ENCODE measurements around the gene AHDC1. TPM values are rescaled to one million over a fixed set of nuclear protein-coding genes. Genes with fewer than 3 reads are reported as not detected.

The AHDC1 gene
- total RNA-seq, 1 experiment from 2014 or later = 20.8 TPM

- BruUV-seq (replicated peaks) = no TSS peak
- Mint-ChIP-seq H3K27me3 (ENCODE audit: unreplicated experiment) (no peaks in the 10 kb centered on the region), H3K9me3 (ENCODE audit: low read depth, unreplicated experiment) (no peaks in the 10 kb centered on the region), H3K4me1 (ENCODE audit: low read depth, unreplicated experiment) (peaks cover 42% of the 10 kb centered on the region), H3K27ac (ENCODE audit: unreplicated experiment) (no peak overlapping the region), H3K36me3 (ENCODE audit: insufficient read depth, unreplicated experiment) (peaks cover 31% of the 10 kb centered on the region), H3K4me3 (ENCODE audit: low read depth, unreplicated experiment) (peak overlapping the region; percentile 78)
- DNase-seq = peak; percentile 29
- intact Hi-C loops (cut with micrococcal nuclease; ENCODE audit: unreplicated experiment) = no loop called here
- TF ChIP-seq CTCF (IDR thresholded peaks at IDR 0.05; ENCODE audit: unreplicated experiment) = no peak
- CTCF ChIA-PET = interaction anchor here (0.6 to 3.5 kb wide), 8 partner anchors 19 to 187 kb away, joined by 3 to 29 read pairs (median 4); no protein-coding TSS in a partner anchor
Observed at GRCh38 chr1:27602462-27603308, 1.3 kb downstream of the AHDC1 start.

- peak; percentile 33 for DNase-seq
- peak overlapping the region; percentile 78 for H3K4me3 Mint-ChIP-seq (ENCODE audit: low read depth, unreplicated experiment)
- H3K36me3 Mint-ChIP-seq (ENCODE audit: insufficient read depth, unreplicated experiment) = peaks cover 31% of the 10 kb centered on the region
- no TSS peak for BruUV-seq (replicated peaks)
- CTCF ChIA-PET = interaction anchor here (0.7 to 3.5 kb wide), 6 partner anchors 27 to 185 kb away, joined by 3 to 29 read pairs (median 4); no protein-coding TSS in a partner anchor
- TF ChIP-seq CTCF (IDR thresholded peaks at IDR 0.05; ENCODE audit: unreplicated experiment) = no peak
- H3K27me3 Mint-ChIP-seq (ENCODE audit: unreplicated experiment) = no peaks in the 10 kb centered on the region
- H3K27ac Mint-ChIP-seq (ENCODE audit: unreplicated experiment) = no peak overlapping the region
- no peaks in the 10 kb centered on the region for H3K9me3 Mint-ChIP-seq (ENCODE audit: low read depth, unreplicated experiment)
- intact Hi-C loops (cut with micrococcal nuclease; ENCODE audit: unreplicated experiment) = no loop called here
- H3K4me1 Mint-ChIP-seq (ENCODE audit: low read depth, unreplicated experiment) = peaks cover 42% of the 10 kb centered on the region
Observed at GRCh38 chr1:27601771-27602461, 2.0 kb downstream of the AHDC1 start.

- BruUV-seq (replicated peaks) = TSS peak; percentile 72
- H3K4me1 Mint-ChIP-seq (ENCODE audit: low read depth, unreplicated experiment) = peaks cover 36% of the 10 kb centered on the region
- H3K9me3 Mint-ChIP-seq (ENCODE audit: low read depth, unreplicated experiment) = no peaks in the 10 kb centered on the region
- H3K4me3 Mint-ChIP-seq (ENCODE audit: low read depth, unreplicated experiment) = peak overlapping the region; percentile 78
- TF ChIP-seq CTCF (IDR thresholded peaks at IDR 0.05; ENCODE audit: unreplicated experiment) = no peak
- peaks cover 31% of the 10 kb centered on the region for H3K36me3 Mint-ChIP-seq (ENCODE audit: insufficient read depth, unreplicated experiment)
- intact Hi-C loops (cut with micrococcal nuclease; ENCODE audit: unreplicated experiment) = no loop called here
- H3K27me3 Mint-ChIP-seq (ENCODE audit: unreplicated experiment) = no peaks in the 10 kb centered on the region
- DNase-seq = no peak
- CTCF ChIA-PET = interaction anchor here (0.8 to 3.5 kb wide), 4 partner anchors 31 to 185 kb away, joined by 3 to 29 read pairs (median 5); no protein-coding TSS in a partner anchor
- H3K27ac Mint-ChIP-seq (ENCODE audit: unreplicated experiment) = no peak overlapping the region
Observed at GRCh38 chr1:27601321-27601770, 2.6 kb downstream of the AHDC1 start.

GRCh38 chr1:27600498-27601175, 3.3 kb downstream of the AHDC1 start:
- intact Hi-C loops (cut with micrococcal nuclease; ENCODE audit: unreplicated experiment) = no loop called here
- Mint-ChIP-seq H3K27me3 (ENCODE audit: unreplicated experiment) (no peaks in the 10 kb centered on the region), H3K9me3 (ENCODE audit: low read depth, unreplicated experiment) (no peaks in the 10 kb centered on the region), H3K4me3 (ENCODE audit: low read depth, unreplicated experiment) (no peak overlapping the region), H3K27ac (ENCODE audit: unreplicated experiment) (no peak overlapping the region), H3K36me3 (ENCODE audit: insufficient read depth, unreplicated experiment) (peaks cover 31% of the 10 kb centered on the region), H3K4me1 (ENCODE audit: low read depth, unreplicated experiment) (peaks cover 29% of the 10 kb centered on the region)
- no peak for TF ChIP-seq CTCF (IDR thresholded peaks at IDR 0.05; ENCODE audit: unreplicated experiment)
- BruUV-seq (replicated peaks) = no TSS peak
- CTCF ChIA-PET = interaction anchor here (0.7 to 3.5 kb wide), 6 partner anchors 11 to 43 kb away, joined by 3 to 29 read pairs (median 4); no protein-coding TSS in a partner anchor
- no peak for DNase-seq
